ENCODE results near the gene SMAD6. TPM values are rescaled to one million over a fixed set of nuclear protein-coding genes. Genes with fewer than 3 reads are reported as not detected.

SMAD6 gene
- polyA plus RNA-seq, 1 donor from 2014 or later = 0.16 TPM

- Histone ChIP-seq H4K20me1 (ENCODE audit: insufficient read depth) (no peaks in the 10 kb centered on the region), H2AFZ (ENCODE audit: low read depth, low read length) (no peak overlapping the region), H3K27ac (ENCODE audit: low read length) (no peak overlapping the region), H3K4me2 (ENCODE audit: low read length) (no peak overlapping the region), H3K79me2 (replicated peaks; ENCODE audit: insufficient read depth, low read length) (no peaks in the 10 kb centered on the region), H3K9me2 (ENCODE audit: insufficient read depth, low read length) (no peaks in the 10 kb centered on the region), H3K27me3 (ENCODE audit: insufficient read depth, low read depth, low read length) (no peaks in the 10 kb centered on the region), H3K9me3 (ENCODE audit: low read length) (no peaks in the 10 kb centered on the region), H3F3A (ENCODE audit: insufficient read depth, low read length, poor library complexity, severe bottlenecking) (no peaks in the 10 kb centered on the region), H3K4me3 (ENCODE audit: low read length) (no peak overlapping the region), H3K36me3 (ENCODE audit: insufficient read depth, low read length) (no peaks in the 10 kb centered on the region), H3K9ac (ENCODE audit: low read length) (no peak overlapping the region)
- TF ChIP-seq REST (IDR thresholded peaks at IDR 0.05; ENCODE audit: borderline replicate concordance) (no peak), EP300 (conservative IDR thresholded peaks at IDR 0.05; ENCODE audit: poor library complexity, severe bottlenecking) (no peak), TAF1 (IDR thresholded peaks at IDR 0.05; ENCODE audit: low read depth) (no peak), SMC3 (conservative IDR thresholded peaks at IDR 0.05; ENCODE audit: poor library complexity) (no peak), POLR2AphosphoS5 (IDR thresholded peaks at IDR 0.05) (no peak), CTCF (IDR thresholded peaks at IDR 0.05; ENCODE audit: poor library complexity, severe bottlenecking) (no peak), RAD21 (conservative IDR thresholded peaks at IDR 0.05) (no peak), EZH2 (IDR thresholded peaks at IDR 0.05; ENCODE audit: borderline replicate concordance, insufficient read depth, low read length, poor library complexity, severe bottlenecking) (no peak), MXI1 (conservative IDR thresholded peaks at IDR 0.05; ENCODE audit: poor library complexity, severe bottlenecking) (no peak)
Observed at GRCh38 chr15:66655997-66656396, 46.0 kb upstream of the SMAD6 start.

GRCh38 chr15:66657185-66658020 lies 44.6 kb upstream of the SMAD6 start:
- Histone ChIP-seq H3K36me3 (ENCODE audit: insufficient read depth, low read length) (no peaks in the 10 kb centered on the region), H3F3A (ENCODE audit: insufficient read depth, low read length, poor library complexity, severe bottlenecking) (no peaks in the 10 kb centered on the region), H3K9me3 (ENCODE audit: low read length) (no peaks in the 10 kb centered on the region), H3K9me2 (ENCODE audit: insufficient read depth, low read length) (no peaks in the 10 kb centered on the region), H3K4me2 (ENCODE audit: low read length) (no peak overlapping the region), H3K27ac (ENCODE audit: low read length) (no peak overlapping the region), H3K27me3 (ENCODE audit: insufficient read depth, low read depth, low read length) (no peaks in the 10 kb centered on the region), H3K79me2 (replicated peaks; ENCODE audit: insufficient read depth, low read length) (no peaks in the 10 kb centered on the region), H3K9ac (ENCODE audit: low read length) (no peak overlapping the region), H3K4me3 (ENCODE audit: low read length) (no peak overlapping the region), H2AFZ (ENCODE audit: low read depth, low read length) (no peak overlapping the region), H4K20me1 (ENCODE audit: insufficient read depth) (no peaks in the 10 kb centered on the region)
- TF ChIP-seq POLR2AphosphoS5 (IDR thresholded peaks at IDR 0.05) = no peak
- no peak for TF ChIP-seq CTCF (IDR thresholded peaks at IDR 0.05; ENCODE audit: poor library complexity, severe bottlenecking)
- no peak for TF ChIP-seq REST (IDR thresholded peaks at IDR 0.05; ENCODE audit: borderline replicate concordance)
- TF ChIP-seq MXI1 (conservative IDR thresholded peaks at IDR 0.05; ENCODE audit: poor library complexity, severe bottlenecking) = no peak
- no peak for TF ChIP-seq RAD21 (conservative IDR thresholded peaks at IDR 0.05)
- TF ChIP-seq EZH2 (IDR thresholded peaks at IDR 0.05; ENCODE audit: borderline replicate concordance, insufficient read depth, low read length, poor library complexity, severe bottlenecking) = no peak
- no peak for TF ChIP-seq SMC3 (conservative IDR thresholded peaks at IDR 0.05; ENCODE audit: poor library complexity)
- no peak for TF ChIP-seq EP300 (conservative IDR thresholded peaks at IDR 0.05; ENCODE audit: poor library complexity, severe bottlenecking)
- no peak for TF ChIP-seq TAF1 (IDR thresholded peaks at IDR 0.05; ENCODE audit: low read depth)

All from neural cell (in vitro differentiated cells).